Fibroblast of lung (primary cell): Measurements from ENCODE around the gene STK16. TPM values are rescaled to one million over a fixed set of nuclear protein-coding genes. Genes with fewer than 3 reads are reported as not detected.

Experiments
- DNase-seq, 2 donors: peaks; one replicate each; pipeline versions ENCODE4 v3.0.0 to v3.0.0-alpha.2; 2010; ENCODE audit warnings: low read depth in 2 of 2
- H2AFZ ChIP-seq: 2 replicates; pipeline ENCODE4 v1.5.1; 2012; ENCODE audit warnings: low read length, control low read depth, inconsistent platforms
- H3K27ac ChIP-seq: 2 replicates; pipeline ENCODE4 v1.5.1; 2011; ENCODE audit warnings: low read length, control low read depth; ENCODE audit not compliant: insufficient read depth
- H3K27me3 ChIP-seq: 2 replicates; pipeline ENCODE4 v1.5.1; 2011; ENCODE audit warnings: mild to moderate bottlenecking, low read length; ENCODE audit not compliant: control insufficient read depth, insufficient read depth
- H3K36me3 ChIP-seq: 2 replicates; pipeline ENCODE4 v1.5.1; 2011; ENCODE audit warnings: low read length; ENCODE audit not compliant: control insufficient read depth, insufficient read depth
- H3K4me1 ChIP-seq: 2 replicates; pipeline ENCODE4 v1.5.1; 2011; ENCODE audit warnings: low read length; ENCODE audit not compliant: control insufficient read depth, insufficient read depth; ENCODE audit errors: extremely low read depth
- H3K4me2 ChIP-seq: 2 replicates; pipeline ENCODE4 v1.5.1; 2011; ENCODE audit warnings: low read length, control low read depth; ENCODE audit not compliant: insufficient read depth; ENCODE audit errors: extremely low read depth
- H3K4me3 ChIP-seq, 4 experiments: fragments of 200-600 bp in 1 of 4; sonication (generic) in 1 of 4; replicated peaks in 1 of 4; 2 replicates each; pipeline ENCODE4 v1.5.1; 2011 to 2016; ENCODE audit warnings: low read length in 4 of 4, low read depth in 3 of 4, mild to moderate bottlenecking in 3 of 4, control low read depth in 2 of 4, inconsistent platforms in 1 of 4, mixed read lengths in 1 of 4; ENCODE audit not compliant: insufficient read depth in 1 of 4; ENCODE audit errors: control extremely low read depth in 1 of 4
- H3K79me2 ChIP-seq: 2 replicates; pipeline ENCODE4 v1.5.1; 2012; ENCODE audit warnings: mild to moderate bottlenecking, low read length, inconsistent platforms; ENCODE audit not compliant: control insufficient read depth, insufficient read depth
- H3K9ac ChIP-seq: 2 replicates; pipeline ENCODE4 v1.5.1; 2011; ENCODE audit warnings: mild to moderate bottlenecking, low read length, control low read depth; ENCODE audit not compliant: insufficient read depth
- H3K9me3 ChIP-seq: 2 replicates; pipeline ENCODE4 v1.5.1; 2012; ENCODE audit warnings: low read depth, low read length; ENCODE audit not compliant: control insufficient read depth, insufficient read depth
- H4K20me1 ChIP-seq: 2 replicates; pipeline ENCODE4 v1.5.1; 2011; ENCODE audit warnings: low read length; ENCODE audit not compliant: control insufficient read depth, insufficient read depth; ENCODE audit errors: extremely low read depth
- CTCF ChIP-seq, 2 donors: IDR thresholded peaks in 1 of 2; conservative IDR thresholded peaks in 1 of 2; 1 replicate in 1 of 2; 2 replicates in 1 of 2; pipeline ENCODE4 v1.5.1; 2011 to 2012; ENCODE audit warnings: low read length in 2 of 2, control low read depth in 1 of 2, inconsistent platforms in 1 of 2, low read depth in 1 of 2, mild to moderate bottlenecking in 1 of 2
- EZH2 ChIP-seq: IDR thresholded peaks from 2 replicates; pipeline ENCODE4 v1.5.1; 2012; ENCODE audit warnings: low read length, control low read depth, mild to moderate bottlenecking; ENCODE audit errors: missing control alignments
- polyA plus RNA-seq, 2 donors: library from polyadenylated mRNA; depleted of rRNA in 1 of 2; stranded (reverse) in 1 of 2; unstranded in 1 of 2; fragments of >200 nt; gene quantifications; 2 replicates each; pipeline ENCODE4 v1.2.1, GENCODE V29; 2011 to 2012; ENCODE audit warnings: missing spikeins in 1 of 2
- total RNA-seq: library from RNA; depleted of rRNA; stranded (reverse); fragments of >200 nt; gene quantifications from 2 replicates; pipeline ENCODE4 v1.2.1, GENCODE V29; 2014

STK16 gene
- total and polyA plus RNA-seq, 2 donors (not counting 1 experiment from before 2014, with no cell fraction given) = 30.7 to 35.7 TPM

- Histone ChIP-seq H3K36me3 (peaks cover 30% of the 10 kb centered on the region), H4K20me1 (no peaks in the 10 kb centered on the region), H2AFZ (no peak overlapping the region), H3K9ac (no peak overlapping the region), H3K9me3 (no peaks in the 10 kb centered on the region), H3K27me3 (no peaks in the 10 kb centered on the region), H3K79me2 (peaks cover 8% of the 10 kb centered on the region), H3K27ac (no peak overlapping the region), H3K4me1 (peaks cover 16% of the 10 kb centered on the region), H3K4me2 (no peak overlapping the region), H3K4me3 (no peak overlapping the region)
- TF ChIP-seq EZH2 (no peak), CTCF (conservative IDR thresholded peaks at IDR 0.05 in 1 of 2, IDR thresholded peaks at IDR 0.05 in 1 of 2; ENCODE audit: low read depth in 1 of 2, low read length in 2 of 2) (no peak)
- DNase-seq = no peak
These were observed 39.5 kb downstream of the STK16 start for GRCh38 chr2:219284501-219285372.

- Histone ChIP-seq H3K4me2 (no peak overlapping the region), H3K9ac (no peak overlapping the region)
These were observed 40.1 kb downstream of the STK16 start for GRCh38 chr2:219285373-219285735.

GRCh38 chr2:219285894-219286425 is 40.7 kb downstream of the STK16 start:
- Histone ChIP-seq H3K79me2 (no peaks in the 10 kb centered on the region), H2AFZ (no peak overlapping the region), H3K9ac (no peak overlapping the region), H3K27ac (peak overlapping the region; percentile 26), H3K36me3 (peaks cover 25% of the 10 kb centered on the region), H3K4me3 (no peak overlapping the region), H3K27me3 (no peaks in the 10 kb centered on the region), H3K4me2 (no peak overlapping the region), H4K20me1 (no peaks in the 10 kb centered on the region), H3K9me3 (no peaks in the 10 kb centered on the region), H3K4me1 (peaks cover 11% of the 10 kb centered on the region)
- TF ChIP-seq CTCF (conservative IDR thresholded peaks at IDR 0.05 in 1 of 2, IDR thresholded peaks at IDR 0.05 in 1 of 2; ENCODE audit: low read depth in 1 of 2, low read length in 2 of 2) (no peak), EZH2 (no peak)
- DNase-seq = peak; percentile 48 to 81

More at GRCh38 chr2:219285373-219285735, 40.1 kb downstream of the STK16 start:
- Histone ChIP-seq H3K36me3 (peaks cover 30% of the 10 kb centered on the region), H2AFZ (no peak overlapping the region), H3K4me3 (no peak overlapping the region), H3K79me2 (peaks cover 3% of the 10 kb centered on the region), H3K4me1 (peaks cover 14% of the 10 kb centered on the region), H4K20me1 (no peaks in the 10 kb centered on the region), H3K27me3 (no peaks in the 10 kb centered on the region), H3K27ac (no peak overlapping the region), H3K9me3 (no peaks in the 10 kb centered on the region)
- DNase-seq = no peak
- no peak for TF ChIP-seq EZH2
